ENCODE data around the gene ELK4. TPM values are rescaled to one million over a fixed set of nuclear protein-coding genes. Genes with fewer than 3 reads are reported as not detected.
A peak's percentile ranks its signal among the peaks of the same experiment; 100 is the strongest.

ELK4 gene
- total and polyA plus RNA-seq, 2 of the 8 experiments (the other 6 are each of a cell fraction or from before 2014, with no cell fraction given), result 2.9 to 26.3 TPM

DNA sequence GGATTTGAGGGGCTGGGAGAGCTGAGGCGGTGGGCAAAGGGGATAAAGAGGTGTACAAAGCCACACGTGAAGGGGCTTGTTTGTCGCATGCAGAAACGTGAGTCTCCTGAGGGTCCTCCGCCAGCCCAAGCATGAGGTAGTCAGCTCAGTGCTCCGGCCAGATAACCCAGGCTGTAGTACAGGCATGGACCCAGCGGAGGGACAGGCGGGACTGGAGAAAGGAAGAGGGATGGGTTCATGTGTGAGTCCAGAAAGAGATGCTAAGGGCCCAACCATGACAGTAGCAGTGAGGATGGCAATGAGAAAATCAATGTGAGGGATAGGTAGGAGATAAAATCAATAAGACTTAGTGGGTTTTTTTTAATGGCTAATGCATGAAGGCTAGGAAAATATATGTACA is 13.7 kb upstream of the ELK4 start:
- Histone ChIP-seq H2BK120ac (replicated peaks; ENCODE audit: low read depth, low read length) (no peak overlapping the region), H3K4ac (replicated peaks; ENCODE audit: insufficient read length, low read depth, low read length) (no peak overlapping the region), H3K9me3 (ENCODE audit: insufficient read depth in 2 of 2, low read depth in 1 of 2, low read length in 1 of 2) (no peaks in the 10 kb centered on the region), H3K36me3 (ENCODE audit: control insufficient read depth in 2 of 4, insufficient read depth in 4 of 4, low read length in 3 of 4) (no peaks in the 10 kb centered on the region), H4K20me1 (replicated peaks in 1 of 2; ENCODE audit: control insufficient read depth in 1 of 2, insufficient read depth in 2 of 2, low read length in 2 of 2) (no peaks in the 10 kb centered on the region), H2BK15ac (ENCODE audit: low read length) (no peak overlapping the region), H2BK20ac (ENCODE audit: low read length) (no peak overlapping the region), H2AK5ac (ENCODE audit: low read depth, low read length) (no peak overlapping the region; the same call in 1 of the 2 replicates), H2BK5ac (ENCODE audit: low read depth, low read length) (no peak overlapping the region), H3K79me2 (ENCODE audit: control insufficient read depth in 1 of 2, insufficient read depth in 2 of 2, low read length in 2 of 2) (no peaks in the 10 kb centered on the region), H3K23ac (ENCODE audit: insufficient read length) (no peak overlapping the region), H3K27me3 (replicated peaks in 1 of 4; ENCODE audit: control insufficient read depth in 3 of 4, extremely low read depth in 1 of 4, insufficient read depth in 3 of 4, low read length in 3 of 4) (no peaks in the 10 kb centered on the region), H3K56ac (replicated peaks; ENCODE audit: insufficient read length, low read depth, low read length) (no peak overlapping the region), H3K4me3 (ENCODE audit: extremely low read depth in 1 of 4, insufficient read depth in 2 of 4, low read depth in 3 of 4, low read length in 4 of 4) (no peak overlapping the region), H3K23me2 (ENCODE audit: low read depth, low read length) (no peaks in the 10 kb centered on the region), H4K91ac (replicated peaks; ENCODE audit: insufficient read length, low read length) (no peak overlapping the region), H4K8ac (ENCODE audit: extremely low read depth, insufficient read depth, low read length) (no peak overlapping the region), H3K4me2 (ENCODE audit: insufficient read depth in 1 of 2, low read depth in 2 of 2, low read length in 2 of 2) (no peak overlapping the region), H3K4me1 (replicated peaks in 1 of 4; ENCODE audit: control insufficient read depth in 3 of 4, insufficient read depth in 4 of 4, low read length in 3 of 4) (peaks cover 2 to 8% (median 4%) of the 10 kb centered on the region in 4 experiments; a peak in 4 of 7 replicates), H3K9ac (replicated peaks in 1 of 4; ENCODE audit: extremely low read depth in 1 of 4, low read depth in 3 of 4, low read length in 3 of 4) (no peak overlapping the region), H2BK12ac (ENCODE audit: low read depth, low read length) (no peak overlapping the region), H4K5ac (ENCODE audit: insufficient read length, low read depth, low read length) (no peak overlapping the region), H3K27ac (ENCODE audit: low read depth, low read length) (no peak overlapping the region), H3K79me1 (ENCODE audit: low read depth, low read length) (no peaks in the 10 kb centered on the region), H3K14ac (ENCODE audit: insufficient read length) (no peak overlapping the region), H3K18ac (ENCODE audit: extremely low read depth, low read length) (no peak overlapping the region), H2AFZ (ENCODE audit: low read length) (no peak overlapping the region)
- ChIA-PET CTCF (ENCODE audit: partially characterized antibody) (interaction anchor here (0.9 to 19.2 kb wide), 6 partner anchors 8 to 74 kb away, joined by 3 to 282 read pairs (median 12); partner anchors contain the start of gene ELK4), POLR2A (ENCODE audit: partially characterized antibody) (interaction anchor here (0.7 to 2.8 kb wide), 5 partner anchors 9 to 14 kb away, joined by 3 to 11 read pairs (median 4); partner anchors contain the start of gene ELK4)
- TF ChIP-seq, protein P1, sequence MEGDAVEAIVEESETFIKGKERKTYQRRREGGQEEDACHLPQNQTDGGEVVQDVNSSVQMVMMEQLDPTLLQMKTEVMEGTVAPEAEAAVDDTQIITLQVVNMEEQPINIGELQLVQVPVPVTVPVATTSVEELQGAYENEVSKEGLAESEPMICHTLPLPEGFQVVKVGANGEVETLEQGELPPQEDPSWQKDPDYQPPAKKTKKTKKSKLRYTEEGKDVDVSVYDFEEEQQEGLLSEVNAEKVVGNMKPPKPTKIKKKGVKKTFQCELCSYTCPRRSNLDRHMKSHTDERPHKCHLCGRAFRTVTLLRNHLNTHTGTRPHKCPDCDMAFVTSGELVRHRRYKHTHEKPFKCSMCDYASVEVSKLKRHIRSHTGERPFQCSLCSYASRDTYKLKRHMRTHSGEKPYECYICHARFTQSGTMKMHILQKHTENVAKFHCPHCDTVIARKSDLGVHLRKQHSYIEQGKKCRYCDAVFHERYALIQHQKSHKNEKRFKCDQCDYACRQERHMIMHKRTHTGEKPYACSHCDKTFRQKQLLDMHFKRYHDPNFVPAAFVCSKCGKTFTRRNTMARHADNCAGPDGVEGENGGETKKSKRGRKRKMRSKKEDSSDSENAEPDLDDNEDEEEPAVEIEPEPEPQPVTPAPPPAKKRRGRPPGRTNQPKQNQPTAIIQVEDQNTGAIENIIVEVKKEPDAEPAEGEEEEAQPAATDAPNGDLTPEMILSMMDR (IDR thresholded peaks at IDR 0.05; ENCODE audit: control extremely low read depth in 1 of 3, insufficient read depth in 1 of 3, low read depth in 1 of 3, low read length in 3 of 3), result peak in 1 of 3 experiments; percentile 6; a peak in 1 of 4 replicates
- no peak for TF ChIP-seq CTBP2 (IDR thresholded peaks at IDR 0.05; ENCODE audit: borderline replicate concordance, insufficient read depth, insufficient read length, low read length)
- no peak for TF ChIP-seq SIN3A (conservative IDR thresholded peaks at IDR 0.05 in 1 of 2, IDR thresholded peaks at IDR 0.05 in 1 of 2; ENCODE audit: low read depth in 1 of 2, low read length in 2 of 2)
- no peak for TF ChIP-seq ZNF274 (IDR thresholded peaks at IDR 0.05; ENCODE audit: borderline replicate concordance, extremely low read depth, low read length)
- TF ChIP-seq POLR2AphosphoS5 (IDR thresholded peaks at IDR 0.05; ENCODE audit: low read depth, low read length), result no peak
- TF ChIP-seq BCL11A (IDR thresholded peaks at IDR 0.05; ENCODE audit: low read depth in 2 of 2, low read length in 2 of 2), result no peak
- no peak for FAIRE-seq
- no peak for DNase-seq (ENCODE audit: low read depth in 1 of 2, low spot score in 2 of 2)
- 86% methylated on average over 8 of the region's 8 CpGs; no CpG with 5 or more reads in 1 of the 2 experiments for WGBS, 2 experiments (ENCODE audit: extremely low coverage in 1 of 2, insufficient coverage in 1 of 2, insufficient read length in 1 of 2, insufficient replicate concordance in 2 of 2, low coverage in 1 of 2, low lambda C conversion rate in 2 of 2, missing lambda C conversion rate in 1 of 2)
